Adrenal gland (tissue), 12 donors: Measurements from ENCODE around the gene EIF4A3. TPM values are rescaled to one million over a fixed set of nuclear protein-coding genes. Genes with fewer than 3 reads are reported as not detected.
A peak's percentile ranks its signal among the peaks of the same experiment; 100 is the strongest.

Source experiments
- DNase-seq, 7 donors: peaks; one replicate each; pipeline ENCODE4 v3.0.0-alpha.2; 2019 to 2020
- H3K27ac ChIP-seq, 5 donors: fragments of 200-600 bp; sonication (generic) in 4 of 5; 1 replicate in 3 of 5; 2 replicates in 2 of 5; pipeline versions ENCODE4 v1.5.1 to v1.8.0; 2016 to 2020; ENCODE audit warnings: mild to moderate bottlenecking in 1 of 5
- H3K27me3 ChIP-seq: fragments of 200-600 bp; 2 replicates; pipeline ENCODE4 v1.8.0; 2021
- H3K36me3 ChIP-seq, 2 donors: fragments of 200-600 bp; replicated peaks in 1 of 2; 1 replicate in 1 of 2; 2 replicates in 1 of 2; pipeline versions ENCODE4 v1.5.1 to v1.8.0; 2018 to 2022
- H3K4me1 ChIP-seq, 2 donors: fragments of 200-600 bp; replicated peaks in 1 of 2; 1 replicate in 1 of 2; 2 replicates in 1 of 2; pipeline versions ENCODE4 v1.5.1 to v1.8.0; 2018 to 2021
- H3K4me3 ChIP-seq, 4 donors: fragments of 200-600 bp; sonication (generic) in 3 of 4; one replicate each; pipeline ENCODE4 v1.5.1; 2016 to 2018
- H3K9me3 ChIP-seq, 3 donors: fragments of 200-600 bp; sonication (generic) in 1 of 3; replicated peaks in 1 of 3; 1 replicate in 2 of 3; 2 replicates in 1 of 3; pipeline versions ENCODE4 v1.5.1 to v1.8.0; 2016 to 2021
- POLR2A ChIP-seq, 2 donors: fragments of 450-650 bp; IDR thresholded peaks; one replicate each; pipeline ENCODE4 v1.6.1; 2017; ENCODE audit warnings: antibody characterized with exemption in 2 of 2, mild to moderate bottlenecking in 2 of 2, moderate library complexity in 1 of 2
- WGBS, 4 donors: extraction: QIAGEN DNeasy Blood & Tissue Kit in 2 of 4; methylation state at CpG; one replicate each; pipeline versions ENCODE4 v1.1.5 to v1.1.7; 2013 to 2017; 5-methylcytosine and 5-hydroxymethylcytosine counted together
- intact Hi-C, 2 donors: fragments of 100-400 bp; cut with DNase I; formaldehyde crosslinking; loops; one replicate each; pipeline versions ENCODE4 v1.14.1 to v1.15.0; 2022 to 2023
- polyA plus RNA-seq, 3 donors: library from polyadenylated mRNA; stranded (reverse); fragments of 200-250 nt in 2 of 3; fragments of 350-450 nt in 1 of 3; fragmentation: Illumina TruSeq in 1 of 3; extraction: RNeasy Lipid Tissue Mini Kit (QIAGEN cat#74804) in 1 of 3; gene quantifications; one replicate each; pipeline ENCODE4 v1.2.3, GENCODE V29; 2013 to 2014
- total RNA-seq, 9 donors: library from RNA; depleted of rRNA in 4 of 9; stranded (reverse); fragments of >200 nt in 4 of 9; fragments of 120-200 nt in 1 of 9; fragmentation: NEBNext Ultra II Directional in 1 of 9; extraction: Animal tissue kit (Norgen Biotek cat#: 25700) in 1 of 9; gene quantifications; one replicate each; pipeline versions ENCODE4 v1.1.0 to v1.2.4, GENCODE V29; 2013 to 2023
- TF ChIP-seq, protein P1 (sequence below), 6 experiments: fragments of 450-650 bp in 4 of 6; fragments of 200-600 bp in 2 of 6; sonication (generic) in 1 of 6; IDR thresholded peaks; 1 replicate in 5 of 6; 2 replicates in 1 of 6; pipeline versions ENCODE4 v1.5.1 to v1.8.0; 2016 to 2021; ENCODE audit warnings: antibody characterized with exemption in 6 of 6, mild to moderate bottlenecking in 2 of 6, moderate library complexity in 1 of 6
- donor health status: healthy with polysubstance abuse.
- donor health status: Bipolar disorder and iron deficiency.
- donor health status: DM: yes; HTN: yes; CAD: no.
- donor health status: DM: no; HTN: no; CAD: no.
- donor health status: DM: no; HTN: no; CAD: no.
- donor health status: DM: yes; HTN: yes; CAD: no.

The EIF4A3 gene
- total and polyA plus RNA-seq, 12 donors: 31.0 to 161 (median 81.0) TPM

DNA sequence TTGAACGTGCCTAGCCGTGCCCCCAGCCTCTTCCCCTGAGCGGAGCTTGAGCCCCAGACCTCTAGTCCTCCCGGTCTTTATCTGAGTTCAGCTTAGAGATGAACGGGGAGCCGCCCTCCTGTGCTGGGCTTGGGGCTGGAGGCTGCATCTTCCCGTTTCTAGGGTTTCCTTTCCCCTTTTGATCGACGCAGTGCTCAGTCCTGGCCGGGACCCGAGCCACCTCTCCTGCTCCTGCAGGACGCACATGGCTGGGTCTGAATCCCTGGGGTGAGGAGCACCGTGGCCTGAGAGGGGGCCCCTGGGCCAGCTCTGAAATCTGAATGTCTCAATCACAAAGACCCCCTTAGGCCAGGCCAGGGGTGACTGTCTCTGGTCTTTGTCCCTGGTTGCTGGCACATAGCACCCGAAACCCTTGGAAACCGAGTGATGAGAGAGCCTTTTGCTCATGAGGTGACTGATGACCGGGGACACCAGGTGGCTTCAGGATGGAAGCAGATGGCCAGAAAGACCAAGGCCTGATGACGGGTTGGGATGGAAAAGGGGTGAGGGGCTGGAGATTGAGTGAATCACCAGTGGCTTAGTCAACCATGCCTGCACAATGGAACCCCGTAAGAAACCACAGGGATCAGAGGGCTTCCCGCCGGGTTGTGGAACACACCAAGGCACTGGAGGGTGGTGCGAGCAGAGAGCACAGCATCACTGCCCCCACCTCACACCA lies 44.8 kb downstream of the EIF4A3 start:
- peak in 2 of 7 donors; percentile 37 to 63 for DNase-seq
- no peak for TF ChIP-seq POLR2A (IDR thresholded peaks at IDR 0.05)
- TF ChIP-seq, protein P1, sequence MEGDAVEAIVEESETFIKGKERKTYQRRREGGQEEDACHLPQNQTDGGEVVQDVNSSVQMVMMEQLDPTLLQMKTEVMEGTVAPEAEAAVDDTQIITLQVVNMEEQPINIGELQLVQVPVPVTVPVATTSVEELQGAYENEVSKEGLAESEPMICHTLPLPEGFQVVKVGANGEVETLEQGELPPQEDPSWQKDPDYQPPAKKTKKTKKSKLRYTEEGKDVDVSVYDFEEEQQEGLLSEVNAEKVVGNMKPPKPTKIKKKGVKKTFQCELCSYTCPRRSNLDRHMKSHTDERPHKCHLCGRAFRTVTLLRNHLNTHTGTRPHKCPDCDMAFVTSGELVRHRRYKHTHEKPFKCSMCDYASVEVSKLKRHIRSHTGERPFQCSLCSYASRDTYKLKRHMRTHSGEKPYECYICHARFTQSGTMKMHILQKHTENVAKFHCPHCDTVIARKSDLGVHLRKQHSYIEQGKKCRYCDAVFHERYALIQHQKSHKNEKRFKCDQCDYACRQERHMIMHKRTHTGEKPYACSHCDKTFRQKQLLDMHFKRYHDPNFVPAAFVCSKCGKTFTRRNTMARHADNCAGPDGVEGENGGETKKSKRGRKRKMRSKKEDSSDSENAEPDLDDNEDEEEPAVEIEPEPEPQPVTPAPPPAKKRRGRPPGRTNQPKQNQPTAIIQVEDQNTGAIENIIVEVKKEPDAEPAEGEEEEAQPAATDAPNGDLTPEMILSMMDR (IDR thresholded peaks at IDR 0.05): no peak
- Histone ChIP-seq H3K4me3 (peak overlapping the region; percentile 51 to 86 (median 76)), H3K9me3 (no peaks in the 10 kb centered on the region), H3K4me1 (peaks cover 0 to 30% of the 10 kb centered on the region in 2 donors), H3K27me3 (no peaks in the 10 kb centered on the region), H3K27ac (peak overlapping the region in 3 of 5 donors; percentile 75 to 96 (median 89)), H3K36me3 (no peaks in the 10 kb centered on the region)
- 14 to 77% (median 32%) methylated on average over 6 to 21 of the region's 21 CpGs for WGBS, 4 donors
- intact Hi-C loops: no loop called here

DNA sequence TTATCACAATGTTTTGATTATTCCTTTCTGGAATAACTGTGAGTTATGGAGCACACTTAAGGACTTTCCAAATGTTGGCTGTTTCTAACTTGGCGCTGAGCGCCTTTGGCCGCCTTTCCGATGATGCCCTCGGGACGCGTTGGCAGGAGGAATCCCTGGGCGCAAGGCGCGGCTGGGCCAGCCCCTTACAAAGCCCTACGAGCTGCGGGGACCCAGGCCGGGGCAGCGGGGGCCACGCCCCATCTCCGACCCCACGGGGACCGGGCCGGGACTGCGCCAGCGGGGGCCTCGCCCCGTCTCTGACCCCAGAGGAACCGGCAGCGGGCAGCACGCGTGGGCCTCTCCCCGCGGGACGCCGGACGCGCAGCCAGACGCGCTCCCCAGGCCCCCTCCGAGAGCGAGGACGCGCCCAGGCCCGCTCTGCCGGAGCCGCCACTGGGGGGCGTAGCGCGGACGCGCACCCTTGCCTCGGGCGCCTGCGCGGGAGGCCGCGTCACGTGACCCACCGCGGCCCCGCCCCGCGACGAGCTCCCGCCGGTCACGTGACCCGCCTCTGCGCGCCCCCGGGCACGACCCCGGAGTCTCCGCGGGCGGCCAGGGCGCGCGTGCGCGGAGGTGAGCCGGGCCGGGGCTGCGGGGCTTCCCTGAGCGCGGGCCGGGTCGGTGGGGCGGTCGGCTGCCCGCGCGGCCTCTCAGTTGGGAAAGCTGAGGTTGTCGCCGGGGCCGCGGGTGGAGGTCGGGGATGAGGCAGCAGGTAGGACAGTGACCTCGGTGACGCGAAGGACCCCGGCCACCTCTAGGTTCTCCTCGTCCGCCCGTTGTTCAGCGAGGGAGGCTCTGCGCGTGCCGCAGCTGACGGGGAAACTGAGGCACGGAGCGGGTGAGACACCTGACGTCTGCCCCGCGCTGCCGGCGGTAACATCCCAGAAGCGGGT lies 45.6 kb downstream of the EIF4A3 start, which contains the start of gene GAA:
GAA (plus strand) TSS at position 571 of the 935 bp plus-strand sequence. CDS start 3,006 bp downstream, outside the sequence.
- H3K27me3 ChIP-seq: no peaks in the 10 kb centered on the region
- H3K36me3 ChIP-seq: no peaks in the 10 kb centered on the region
- peak within 1 kb of the TSS; percentile 60 to 96 (median 76) for H3K27ac ChIP-seq
- TF ChIP-seq, protein P1 (IDR thresholded peaks at IDR 0.05): peak in 5 of 6 experiments; percentile 37 to 97 (median 88)
- peak; percentile 44 to 66 for TF ChIP-seq POLR2A (IDR thresholded peaks at IDR 0.05)
- peak within 1 kb of the TSS; percentile 51 to 86 (median 76) for H3K4me3 ChIP-seq
- WGBS, 4 donors: 0 to 3% (median 0%) methylated on average over 13 to 112 of the region's 114 CpGs
- intact Hi-C loops: no loop called here
- peaks cover 0 to 30% of the 10 kb centered on the region in 2 donors for H3K4me1 ChIP-seq
- no peaks in the 10 kb centered on the region for H3K9me3 ChIP-seq
- peak; percentile 76 to 91 (median 85) for DNase-seq

DNA sequence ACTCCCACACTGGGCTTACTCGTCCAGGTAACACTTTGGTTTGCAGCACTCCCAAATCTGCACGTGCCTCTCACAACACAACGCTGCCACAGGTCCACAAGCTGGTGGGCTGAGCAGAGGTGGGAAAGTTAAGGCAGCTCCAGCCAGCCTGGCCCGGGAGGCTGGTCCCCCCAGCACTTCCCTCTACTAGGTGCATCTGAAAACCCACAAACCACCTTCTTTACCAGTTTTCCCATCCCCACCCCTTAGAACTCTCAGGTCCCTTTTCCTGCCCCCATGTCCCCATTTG lies 46.9 kb downstream of the EIF4A3 start:
- H3K9me3 ChIP-seq: no peaks in the 10 kb centered on the region
- no peaks in the 10 kb centered on the region for H3K27me3 ChIP-seq
- peaks cover 0 to 30% of the 10 kb centered on the region in 2 donors for H3K4me1 ChIP-seq
- peak overlapping the region in 1 of 5 donors; percentile 89 for H3K27ac ChIP-seq
- 80 to 85% (median 82%) methylated on average over 4 of the region's 4 CpGs for WGBS, 4 donors
- H3K4me3 ChIP-seq: no peak overlapping the region
- DNase-seq: no peak
- TF ChIP-seq, protein P1 (IDR thresholded peaks at IDR 0.05): no peak
- TF ChIP-seq POLR2A (IDR thresholded peaks at IDR 0.05): no peak
- intact Hi-C loops: no loop called here
- H3K36me3 ChIP-seq: no peaks in the 10 kb centered on the region
